GM19025 (cell line): ENCODE results near the gene KSR1.
"Not testable (repeated sequence)": the region's sequence is repeated elsewhere in the genome, so short reads cannot be mapped to it uniquely, and the experiment has no call there.

Source experiments
- ATAC-seq: cut with Tn5 transposase; IDR thresholded peaks from one replicate; pipeline ENCODE4 v1.9.1; 2021; ENCODE audit warnings: mild to moderate bottlenecking, low read depth, moderate library complexity; ENCODE audit not compliant: unreplicated experiment

Gene KSR1

DNA sequence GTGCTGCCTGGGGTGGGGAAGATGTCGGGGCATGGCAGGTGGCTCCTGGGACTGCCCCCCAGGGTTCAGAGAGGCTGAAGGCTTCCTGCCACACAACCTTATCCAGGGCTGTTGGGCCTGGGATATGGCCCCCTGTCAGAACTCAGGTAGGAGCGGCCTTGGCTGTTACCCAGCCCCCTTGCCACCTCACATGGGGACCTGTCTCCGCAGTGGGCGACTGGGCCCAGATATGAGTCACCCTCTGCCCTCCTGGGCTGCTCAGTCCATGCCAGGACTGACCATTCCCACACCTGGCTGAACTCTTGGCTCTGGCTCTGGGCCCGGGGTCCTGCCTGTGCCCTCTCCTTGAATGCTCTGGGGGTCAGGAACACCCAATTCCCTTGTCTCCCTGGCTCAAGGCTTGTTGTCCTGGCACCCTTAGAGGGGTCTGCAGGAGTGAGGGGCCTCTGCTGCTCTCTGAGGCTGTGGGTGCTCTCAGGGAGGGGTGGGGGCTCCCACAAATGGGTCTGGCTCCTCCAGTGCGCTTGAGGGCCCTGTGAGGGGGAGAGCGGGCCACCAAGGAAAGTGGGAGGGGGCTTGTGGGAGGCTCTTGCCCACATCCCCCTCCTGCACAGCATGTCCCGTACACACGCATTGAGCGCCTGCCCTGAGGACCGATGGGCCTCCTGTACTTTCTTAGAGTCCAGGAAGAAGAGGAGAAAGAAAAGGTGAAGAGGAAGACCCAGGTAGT is 210.7 kb downstream of the KSR1 start:
- ATAC-seq = no peak

DNA sequence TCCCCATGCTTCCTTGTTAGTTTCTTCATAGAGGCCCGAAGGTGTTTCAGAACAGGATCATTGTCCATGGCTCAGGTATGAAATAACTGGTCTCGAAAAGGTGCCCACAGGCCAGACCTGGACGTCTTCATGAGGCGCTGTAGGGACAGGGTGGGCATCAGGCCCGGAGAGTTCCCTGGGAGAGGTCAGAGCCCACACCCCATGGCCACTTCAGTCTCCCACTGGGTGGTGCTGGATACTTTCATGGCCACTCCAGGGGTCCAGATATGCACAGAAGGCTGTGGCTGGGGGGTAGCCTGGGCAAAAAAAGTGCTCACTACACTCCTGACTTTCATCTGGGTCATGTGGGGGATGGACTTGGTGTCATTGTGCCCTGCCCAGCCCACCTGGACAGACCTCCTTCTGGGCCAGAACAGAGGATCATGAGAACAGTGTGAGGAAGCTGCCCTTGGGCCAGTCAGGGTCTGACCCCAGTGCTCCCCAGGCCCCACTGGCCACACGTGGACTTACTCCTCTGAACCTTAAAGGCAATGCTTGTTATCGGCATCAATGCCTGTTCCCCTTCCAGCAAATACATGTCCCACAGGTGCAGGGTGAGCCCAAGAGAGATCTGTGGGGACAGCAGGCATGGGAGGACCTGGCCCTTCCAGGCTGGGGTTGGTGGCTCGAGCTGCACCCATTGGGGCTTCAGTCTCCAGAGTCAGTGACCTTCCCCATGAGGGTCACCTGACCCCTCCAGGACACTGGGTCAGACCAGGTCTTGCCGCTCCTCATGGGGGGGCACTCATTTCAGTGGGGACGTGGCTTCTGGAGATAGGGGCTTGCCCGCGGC is 211.6 kb downstream of the KSR1 start:
- ATAC-seq = no peak

DNA sequence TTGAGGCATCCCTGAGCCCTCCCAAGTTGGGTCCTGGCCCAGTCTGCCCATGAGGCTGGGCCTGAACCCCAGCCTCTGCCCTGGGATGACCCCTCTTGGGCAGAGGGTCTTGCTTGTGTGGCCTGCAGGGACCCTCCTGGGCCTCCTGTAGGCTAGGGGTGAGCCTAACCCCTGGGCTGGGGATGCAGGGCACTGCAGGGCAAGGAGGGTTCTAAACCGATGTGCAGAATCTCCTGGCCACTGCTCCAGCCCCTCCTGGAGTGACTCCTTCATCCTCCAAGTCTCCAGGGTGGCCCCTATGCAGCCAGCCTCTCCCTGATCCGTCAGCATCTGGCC is 212.2 kb downstream of the KSR1 start:
- no peak for ATAC-seq

DNA sequence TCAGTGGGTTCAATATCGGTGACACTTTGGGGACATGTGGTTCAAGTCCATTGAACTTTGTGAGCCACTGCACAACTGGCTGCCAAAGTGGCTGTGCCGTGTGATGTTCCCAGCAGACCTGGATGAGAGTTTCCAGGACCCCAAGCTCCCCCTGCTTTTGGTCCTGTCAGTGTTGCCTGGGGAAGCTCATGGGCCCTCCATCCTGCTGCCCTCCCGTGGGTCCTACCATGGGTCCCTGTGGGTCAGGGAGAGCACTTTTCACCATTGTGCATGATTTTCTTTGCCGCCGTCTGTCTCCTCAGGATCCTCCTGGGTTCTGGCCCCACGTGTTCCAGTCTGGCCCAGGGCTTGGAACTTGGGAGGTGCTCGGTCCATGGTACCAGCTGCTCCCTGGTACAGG is 212.9 kb downstream of the KSR1 start:
- ATAC-seq = no peak

DNA sequence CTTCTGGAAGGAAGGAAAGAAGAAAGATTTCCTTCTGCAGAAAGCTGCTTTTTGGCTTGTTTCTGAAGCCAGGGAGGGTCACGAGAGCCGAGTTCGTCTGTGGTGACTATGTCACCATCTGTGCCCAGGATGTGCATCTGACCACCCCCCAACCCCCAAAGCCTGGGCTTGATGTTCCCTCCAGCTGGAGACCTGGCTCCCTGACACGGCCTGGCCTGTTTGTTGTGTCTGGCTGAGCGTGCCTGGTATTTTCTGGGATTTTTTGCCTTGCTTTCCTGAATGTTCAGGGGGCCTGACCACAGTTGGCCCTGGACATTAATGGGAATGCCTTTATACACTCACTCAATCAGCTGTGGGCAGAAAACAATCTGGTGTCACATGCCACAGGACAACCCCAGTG is 213.6 kb downstream of the KSR1 start:
- ATAC-seq = no peak

DNA sequence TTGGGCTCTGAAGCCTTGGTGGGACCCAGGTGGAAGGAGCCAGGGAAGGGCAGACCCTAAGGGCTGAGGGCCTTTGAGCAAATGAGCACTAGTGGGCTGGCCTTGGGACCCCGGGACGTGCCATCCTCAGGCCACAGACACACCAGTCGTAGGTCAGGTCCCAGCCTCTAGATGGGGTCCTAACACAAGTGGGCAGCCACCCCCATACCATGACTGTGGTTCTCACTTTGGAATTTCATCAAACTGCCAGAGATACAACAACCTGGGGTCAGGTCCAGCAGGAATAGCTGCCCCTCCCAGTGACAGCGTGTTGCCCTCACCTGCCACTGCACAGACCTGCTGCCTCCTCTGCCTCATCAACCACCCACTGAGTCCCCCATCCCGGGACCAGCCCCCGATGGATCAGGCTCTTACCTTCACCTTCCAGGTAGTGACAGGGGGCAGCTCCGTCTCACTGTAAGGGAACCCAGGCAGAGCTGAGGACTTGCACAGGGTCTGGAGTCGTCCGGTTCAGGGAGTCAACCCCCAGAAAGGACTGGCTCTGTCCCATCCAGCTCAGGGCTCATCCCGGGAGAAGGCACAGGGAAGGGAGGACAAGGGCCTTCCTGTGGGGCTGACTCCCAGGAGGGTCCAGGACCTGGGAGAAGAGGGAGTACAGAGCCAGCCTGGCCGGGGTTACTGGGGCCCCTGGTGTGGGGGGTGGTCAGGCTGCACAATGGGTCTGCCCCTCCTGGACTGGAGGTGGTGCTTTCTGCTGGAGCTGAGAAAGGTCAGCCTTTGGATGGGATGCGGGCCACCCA is 214.7 kb downstream of the KSR1 start:
- no peak for ATAC-seq

DNA sequence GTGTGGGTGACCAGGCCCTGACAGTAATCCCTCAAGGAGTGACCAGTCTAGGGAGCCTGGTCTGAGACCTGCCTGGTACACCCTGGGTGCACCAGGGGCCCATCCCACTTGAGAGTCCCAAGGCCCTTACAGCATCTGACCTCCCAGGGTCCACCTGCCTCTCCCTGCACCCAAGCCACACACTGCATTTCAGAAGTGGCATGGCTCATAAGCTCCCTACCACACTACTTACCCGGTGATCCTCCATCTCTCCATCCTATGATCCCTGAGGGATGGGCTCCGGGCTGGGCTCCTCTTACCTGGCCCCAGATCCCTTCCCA is 215.3 kb downstream of the KSR1 start:
- no peak for ATAC-seq

DNA sequence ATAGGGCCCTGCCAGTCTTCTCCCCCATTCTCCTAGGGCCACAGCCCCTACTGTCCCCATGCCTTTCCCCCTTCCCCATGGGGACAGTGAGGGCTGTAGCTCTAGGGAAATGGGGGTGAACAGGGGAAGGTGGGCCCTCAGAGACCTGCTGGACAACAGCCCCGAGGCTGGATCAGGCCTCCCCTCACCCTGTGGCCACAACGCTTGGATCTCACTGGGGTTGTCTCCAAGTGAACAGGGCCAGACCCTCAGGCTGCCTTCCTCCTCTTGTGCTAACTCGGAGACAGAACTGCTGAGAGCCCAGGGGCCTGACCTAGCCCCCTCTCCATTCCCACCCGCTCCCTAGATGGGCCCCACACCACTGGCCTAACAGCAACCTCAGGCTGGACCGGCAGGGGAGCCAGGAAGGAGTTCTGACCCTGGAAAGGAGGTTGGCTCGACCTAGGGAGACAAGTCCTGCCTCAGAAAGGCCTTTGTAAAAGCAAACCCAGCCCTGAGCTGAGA is 215.8 kb downstream of the KSR1 start:
- ATAC-seq = not testable (repeated sequence)

DNA sequence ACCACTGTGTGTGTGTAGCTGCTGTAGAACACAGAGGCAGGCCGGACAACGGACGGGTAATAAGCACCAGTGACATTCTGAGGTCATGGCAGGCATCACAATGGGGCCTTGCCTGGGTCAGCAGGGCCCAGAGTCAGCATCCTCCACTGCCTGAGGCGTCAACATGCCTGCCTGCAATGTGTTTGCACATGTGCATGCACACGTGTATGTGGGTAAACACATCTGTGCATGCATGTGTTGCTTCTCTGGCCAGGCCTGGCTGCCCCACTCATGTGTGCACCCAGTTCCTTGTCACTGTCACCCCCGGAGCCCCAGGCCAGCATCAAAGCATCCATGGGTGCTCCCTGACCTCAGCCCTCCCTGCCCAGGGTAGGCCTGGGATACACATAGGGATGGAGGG is 218.1 kb downstream of the KSR1 start:
- no peak for ATAC-seq
